C1 segment of cervical spinal cord (tissue), 14 donors: ENCODE results near the gene CEP72.

Source experiments
- DNase-seq, 14 donors: peaks; one replicate each; lab custom pipeline; 2025; lab: John Stamatoyannopoulos, UW

Gene CEP72

GRCh38 chr5:654071-654778, 42.1 kb downstream of the CEP72 start:
- no peak for DNase-seq

GRCh38 chr5:655406-655805, 43.3 kb downstream of the CEP72 start:
- no peak for DNase-seq

GRCh38 chr5:657570-657969, 45.4 kb downstream of the CEP72 start:
- DNase-seq: peak in 1 of 14 donors; percentile 28

- DNase-seq: no peak
Observed at GRCh38 chr5:658103-658502, 46.0 kb downstream of the CEP72 start.

GRCh38 chr5:659496-660263, 47.5 kb downstream of the CEP72 start:
- no peak for DNase-seq

GRCh38 chr5:660491-661030, 48.4 kb downstream of the CEP72 start:
- DNase-seq: no peak

GRCh38 chr5:661891-662750, 50.0 kb downstream of the CEP72 start:
- DNase-seq: no peak

GRCh38 chr5:662751-663435, 50.8 kb downstream of the CEP72 start:
- no peak for DNase-seq

- DNase-seq: no peak
Observed at GRCh38 chr5:663436-664342, 51.5 kb downstream of the CEP72 start.

GRCh38 chr5:664343-664993, 52.3 kb downstream of the CEP72 start:
- DNase-seq: no peak

- DNase-seq: no peak
Observed at GRCh38 chr5:664994-665360, 52.8 kb downstream of the CEP72 start.

- DNase-seq: no peak
Observed at GRCh38 chr5:665541-665955, 53.4 kb downstream of the CEP72 start.

GRCh38 chr5:665956-666711, 54.0 kb downstream of the CEP72 start:
- DNase-seq: no peak

GRCh38 chr5:666816-667498, 54.8 kb downstream of the CEP72 start:
- DNase-seq: peak in 2 of 14 donors; percentile 24 to 40

GRCh38 chr5:668283-668995, 56.3 kb downstream of the CEP72 start:
- peak in 4 of 14 donors; percentile 16 to 57 (median 48) for DNase-seq

- DNase-seq: peak in 13 of 14 donors; percentile 41 to 98 (median 87)
Observed at GRCh38 chr5:669111-669841, 57.1 kb downstream of the CEP72 start.

- peak in 2 of 14 donors; percentile 58 to 92 for DNase-seq
Observed at GRCh38 chr5:669842-670395, 57.8 kb downstream of the CEP72 start.
